Measurements from ENCODE around the gene ABHD16A. TPM values are rescaled to one million over a fixed set of nuclear protein-coding genes. Genes with fewer than 3 reads are reported as not detected.

The ABHD16A gene
- total RNA-seq, 2 donors from 2014 or later: 48.9 TPM

DNA sequence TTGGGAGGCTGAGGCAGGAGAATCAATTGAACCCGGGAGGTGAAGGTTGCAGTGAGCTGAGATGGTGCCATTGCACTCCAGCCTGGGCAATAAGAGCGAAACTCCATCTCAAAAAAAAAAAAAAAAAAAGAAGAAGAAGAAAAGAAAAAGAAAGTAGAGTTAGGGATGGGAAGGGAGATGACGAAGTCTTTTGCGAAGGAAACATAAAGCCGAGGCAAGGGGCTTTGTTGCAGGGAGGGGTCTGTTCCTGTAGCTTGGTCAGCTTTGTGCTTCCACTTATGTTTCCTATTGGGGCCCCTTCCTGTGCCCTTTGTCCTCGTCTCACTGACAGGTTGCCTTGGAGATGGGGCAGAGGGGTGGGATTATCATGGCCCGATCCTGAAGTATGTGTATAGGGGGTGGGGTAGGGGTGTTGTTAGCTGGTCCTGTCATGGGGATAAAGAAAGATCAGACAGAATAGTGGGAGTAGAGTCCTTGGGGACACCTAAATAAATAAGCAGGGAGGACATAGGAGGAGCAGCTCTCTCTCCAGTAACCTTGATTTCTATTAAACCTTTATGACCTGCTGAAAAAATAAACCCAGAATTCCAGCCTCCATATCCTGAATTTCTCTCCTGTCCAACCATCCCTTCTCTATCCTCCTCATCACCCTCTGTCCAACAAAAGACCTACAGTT is 34.3 kb upstream of the ABHD16A start:
- ATAC-seq (replicated peaks in 1 of 2) (no peak), DNase-seq (no peak)
- H3K4me3 Mint-ChIP-seq: peak overlapping the region; percentile 89 to 98
- H3K27ac Mint-ChIP-seq: peak overlapping the region; percentile 83
- peaks cover 69% of the 10 kb centered on the region for H3K4me1 Mint-ChIP-seq (ENCODE audit: low read depth)
- peaks cover 18 to 37% of the 10 kb centered on the region in 2 donors for H3K36me3 Mint-ChIP-seq (ENCODE audit: insufficient read depth in 2 of 2)
- H3K9me3 Mint-ChIP-seq: no peaks in the 10 kb centered on the region
- no peaks in the 10 kb centered on the region for H3K27me3 Mint-ChIP-seq (ENCODE audit: low read depth)

DNA sequence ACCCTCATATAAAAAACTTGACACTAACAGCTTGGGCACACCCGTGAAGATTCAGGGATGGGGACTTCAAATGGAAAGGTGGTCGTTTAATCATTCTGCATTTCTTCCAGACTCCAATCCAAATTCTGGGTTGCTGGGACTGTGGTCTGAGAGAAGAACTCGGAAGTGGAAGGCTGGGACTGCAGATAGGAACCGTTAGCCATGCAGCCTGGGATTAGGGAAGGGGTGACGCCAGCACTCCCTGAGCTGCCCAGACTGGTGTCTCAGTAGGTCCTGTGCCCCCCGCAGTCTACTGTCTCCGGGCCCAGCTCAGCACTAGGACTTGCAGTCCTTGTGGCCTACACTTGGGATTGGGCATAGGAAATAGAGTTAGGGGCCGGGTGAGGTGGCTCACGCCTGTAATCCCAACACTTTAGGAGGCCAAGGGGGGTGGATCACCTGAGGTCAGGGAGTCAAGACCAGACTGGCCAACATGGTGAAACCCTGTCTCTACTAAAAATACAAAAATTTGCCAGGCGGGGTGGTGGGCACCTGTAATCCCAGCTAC is 33.7 kb upstream of the ABHD16A start:
- no peak for DNase-seq
- H3K36me3 Mint-ChIP-seq (ENCODE audit: insufficient read depth in 2 of 2): peaks cover 18 to 35% of the 10 kb centered on the region in 2 donors

DNA sequence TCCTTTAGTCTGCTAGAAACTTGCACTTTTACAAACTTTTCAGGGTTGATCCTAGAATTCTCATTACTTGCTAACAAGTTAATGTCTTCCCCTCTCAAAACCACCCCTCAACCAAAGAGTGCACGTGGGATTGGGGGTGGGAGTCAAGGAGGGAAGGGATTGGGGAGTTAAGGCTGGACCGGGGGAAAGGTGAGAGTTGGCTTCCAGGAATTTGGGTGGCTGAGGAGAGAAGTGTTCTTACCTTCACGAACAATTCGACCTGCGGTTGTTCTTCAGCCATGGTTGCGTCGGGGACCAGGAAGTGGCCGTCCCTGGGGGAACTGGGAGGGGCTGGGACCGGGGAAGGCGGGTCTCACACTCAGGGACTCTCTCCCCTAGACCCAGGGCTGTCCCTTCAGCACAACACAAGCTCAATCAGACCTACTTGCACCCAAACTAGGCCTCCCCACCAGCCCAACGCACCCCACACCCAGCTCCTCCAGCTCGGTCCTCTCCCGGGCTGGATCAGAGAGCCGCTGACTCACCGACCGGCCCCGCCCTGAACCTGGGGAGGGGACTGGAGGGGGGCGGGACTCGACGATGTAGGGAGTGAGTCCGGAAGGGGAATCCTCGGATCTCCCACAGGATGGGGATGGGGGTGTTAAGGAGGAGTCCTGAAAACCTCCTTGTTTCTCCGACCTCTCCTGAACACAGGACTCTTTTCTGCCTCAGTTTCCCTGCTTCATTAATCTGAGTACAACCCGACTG is 33.1 kb upstream of the ABHD16A start, which contains the start of gene CLIC1:
CLIC1 (minus strand) TSS at position 510 of the 747 bp plus-strand sequence; CDS start at position 280, 230 bp downstream.
- H3K4me3 Mint-ChIP-seq: peak within 1 kb of the TSS; percentile 89 to 98
- H3K27me3 Mint-ChIP-seq (ENCODE audit: low read depth): no peaks in the 10 kb centered on the region
- peaks cover 63% of the 10 kb centered on the region for H3K4me1 Mint-ChIP-seq (ENCODE audit: low read depth)
- peak; percentile 86 to 87 for DNase-seq
- H3K36me3 Mint-ChIP-seq (ENCODE audit: insufficient read depth in 2 of 2): peaks cover 20 to 34% of the 10 kb centered on the region in 2 donors
- H3K9me3 Mint-ChIP-seq: no peaks in the 10 kb centered on the region
- peak within 1 kb of the TSS; percentile 83 for H3K27ac Mint-ChIP-seq
- ATAC-seq (replicated peaks in 1 of 2): peak; percentile 46 to 53

More for the DNA sequence above, 33.7 kb upstream of the ABHD16A start:
- H3K4me1 Mint-ChIP-seq (ENCODE audit: low read depth): peaks cover 69% of the 10 kb centered on the region
- H3K27me3 Mint-ChIP-seq (ENCODE audit: low read depth): no peaks in the 10 kb centered on the region
- H3K27ac Mint-ChIP-seq: peak overlapping the region; percentile 83
- no peaks in the 10 kb centered on the region for H3K9me3 Mint-ChIP-seq
- H3K4me3 Mint-ChIP-seq: peak overlapping the region; percentile 89 to 98
- ATAC-seq (replicated peaks in 1 of 2): no peak

DNA sequence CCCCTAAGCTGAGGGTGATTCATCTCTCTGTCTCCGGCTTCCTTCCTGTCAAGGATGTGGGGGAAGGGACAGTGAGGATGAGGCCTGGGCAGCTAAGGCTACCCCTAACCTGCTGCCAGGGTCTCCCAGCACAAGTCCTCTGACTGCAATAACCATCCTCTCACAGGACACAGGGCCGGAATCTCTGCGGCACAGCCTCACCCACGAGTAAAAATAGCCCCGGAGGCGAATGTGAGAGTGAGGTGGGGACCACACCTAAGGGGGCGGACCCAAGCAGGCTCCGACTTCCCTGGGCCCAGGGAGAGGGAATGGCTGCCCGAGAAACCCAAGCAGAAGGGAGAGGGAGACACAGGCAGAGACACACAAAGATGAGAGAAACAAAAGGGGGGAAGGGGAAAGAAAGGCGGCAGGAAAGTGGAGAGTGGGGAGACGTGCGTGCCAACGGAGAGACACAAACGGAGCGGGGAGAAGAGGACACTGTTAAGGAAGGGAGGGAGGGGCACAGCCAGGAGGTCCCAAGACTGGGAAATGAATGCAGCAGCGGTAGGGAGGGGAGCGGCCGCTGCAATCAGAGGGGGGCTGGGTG is 31.8 kb upstream of the ABHD16A start:
- peak overlapping the region; percentile 89 to 98 for H3K4me3 Mint-ChIP-seq
- no peaks in the 10 kb centered on the region for H3K9me3 Mint-ChIP-seq
- peaks cover 18 to 34% of the 10 kb centered on the region in 2 donors for H3K36me3 Mint-ChIP-seq (ENCODE audit: insufficient read depth in 2 of 2)
- H3K27me3 Mint-ChIP-seq (ENCODE audit: low read depth): no peaks in the 10 kb centered on the region
- H3K4me1 Mint-ChIP-seq (ENCODE audit: low read depth): peaks cover 61% of the 10 kb centered on the region
- ATAC-seq (replicated peaks in 1 of 2) (peak in 1 of 2 donors; percentile 4), DNase-seq (peak; percentile 72 to 74)
- peak overlapping the region; percentile 83 for H3K27ac Mint-ChIP-seq

DNA sequence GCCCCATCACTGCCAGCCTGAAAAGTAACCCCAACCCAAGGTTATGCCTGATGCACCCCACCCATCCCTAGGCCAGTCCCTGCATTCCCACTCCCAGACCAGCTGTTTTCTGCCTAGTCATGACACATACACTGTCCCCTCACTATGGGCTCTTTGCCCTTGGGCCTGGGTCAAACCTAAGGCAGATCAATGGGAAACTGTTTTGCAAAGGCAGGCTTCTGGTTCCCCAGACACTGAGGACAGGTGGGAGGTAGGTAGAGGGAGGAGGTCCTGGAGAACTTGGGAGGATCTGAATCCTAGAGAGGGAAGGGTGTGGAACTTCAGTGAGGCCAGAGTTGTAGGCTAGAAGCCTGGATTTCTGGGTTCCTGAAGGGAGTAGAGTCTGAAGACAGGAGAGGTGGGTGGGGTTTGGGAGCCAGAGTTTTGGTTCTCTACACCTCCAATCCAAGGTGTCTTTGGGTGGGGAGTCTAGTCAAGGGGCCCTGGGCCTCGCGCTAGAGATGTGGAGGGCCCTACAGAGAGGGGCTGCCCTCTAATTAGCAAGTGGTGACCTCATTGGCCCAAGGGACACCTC is 31.2 kb upstream of the ABHD16A start:
- peaks cover 58% of the 10 kb centered on the region for H3K4me1 Mint-ChIP-seq (ENCODE audit: low read depth)
- no peak for DNase-seq
- peak; percentile 50 to 63 for ATAC-seq (replicated peaks in 1 of 2)
- H3K4me3 Mint-ChIP-seq: peak overlapping the region; percentile 89 to 98
- peak overlapping the region; percentile 85 for H3K27ac Mint-ChIP-seq
- peaks cover 18 to 32% of the 10 kb centered on the region in 2 donors for H3K36me3 Mint-ChIP-seq (ENCODE audit: insufficient read depth in 2 of 2)
- H3K27me3 Mint-ChIP-seq (ENCODE audit: low read depth): no peaks in the 10 kb centered on the region
- no peaks in the 10 kb centered on the region for H3K9me3 Mint-ChIP-seq

DNA sequence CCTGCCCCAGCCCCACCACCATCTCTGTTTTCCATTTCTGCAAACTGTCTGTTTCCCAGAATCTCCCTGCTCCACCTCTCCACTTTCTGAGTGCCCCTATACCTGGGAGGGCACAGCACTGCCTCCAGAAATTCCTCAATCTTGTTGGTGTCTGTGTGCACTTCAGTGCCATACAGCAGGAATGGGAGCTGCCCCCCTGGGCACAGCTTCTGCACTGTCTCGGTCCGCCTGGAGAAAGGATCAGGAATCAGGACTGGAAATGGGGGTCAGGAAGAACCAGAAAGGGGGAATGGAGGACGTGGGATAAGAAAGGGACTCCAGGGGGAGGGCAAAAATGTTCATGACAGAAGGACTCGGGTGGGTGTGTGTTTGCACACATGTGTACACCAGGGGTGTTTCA is 30.6 kb upstream of the ABHD16A start:
- peaks cover 18 to 32% of the 10 kb centered on the region in 2 donors for H3K36me3 Mint-ChIP-seq (ENCODE audit: insufficient read depth in 2 of 2)
- no peak for ATAC-seq (replicated peaks in 1 of 2)

GRCh38 chr6:31732029-31732428 is 28.9 kb upstream of the ABHD16A start:
- Mint-ChIP-seq H3K4me3 (no peak overlapping the region), H3K27me3 (ENCODE audit: low read depth) (no peaks in the 10 kb centered on the region), H3K4me1 (ENCODE audit: low read depth) (peaks cover 54% of the 10 kb centered on the region), H3K36me3 (ENCODE audit: insufficient read depth in 2 of 2) (peaks cover 18 to 32% of the 10 kb centered on the region in 2 donors), H3K27ac (peak overlapping the region; percentile 40), H3K9me3 (no peaks in the 10 kb centered on the region)
- ATAC-seq (replicated peaks in 1 of 2): no peak
- DNase-seq: no peak

More for the DNA sequence above, 30.6 kb upstream of the ABHD16A start:
- DNase-seq: no peak
- Mint-ChIP-seq H3K4me3 (peak overlapping the region; percentile 45 to 89), H3K27ac (no peak overlapping the region), H3K27me3 (ENCODE audit: low read depth) (no peaks in the 10 kb centered on the region), H3K9me3 (no peaks in the 10 kb centered on the region), H3K4me1 (ENCODE audit: low read depth) (peaks cover 58% of the 10 kb centered on the region)

- Mint-ChIP-seq H3K4me3 (peak overlapping the region; percentile 83 to 94), H3K4me1 (ENCODE audit: low read depth) (peaks cover 62% of the 10 kb centered on the region), H3K27ac (no peak overlapping the region), H3K9me3 (no peaks in the 10 kb centered on the region), H3K36me3 (ENCODE audit: insufficient read depth in 2 of 2) (peaks cover 15 to 24% of the 10 kb centered on the region in 2 donors), H3K27me3 (ENCODE audit: low read depth) (no peaks in the 10 kb centered on the region)
- DNase-seq (no peak), ATAC-seq (replicated peaks in 1 of 2) (no peak)
Observed at GRCh38 chr6:31730631-31731086, 27.5 kb upstream of the ABHD16A start.

DNA sequence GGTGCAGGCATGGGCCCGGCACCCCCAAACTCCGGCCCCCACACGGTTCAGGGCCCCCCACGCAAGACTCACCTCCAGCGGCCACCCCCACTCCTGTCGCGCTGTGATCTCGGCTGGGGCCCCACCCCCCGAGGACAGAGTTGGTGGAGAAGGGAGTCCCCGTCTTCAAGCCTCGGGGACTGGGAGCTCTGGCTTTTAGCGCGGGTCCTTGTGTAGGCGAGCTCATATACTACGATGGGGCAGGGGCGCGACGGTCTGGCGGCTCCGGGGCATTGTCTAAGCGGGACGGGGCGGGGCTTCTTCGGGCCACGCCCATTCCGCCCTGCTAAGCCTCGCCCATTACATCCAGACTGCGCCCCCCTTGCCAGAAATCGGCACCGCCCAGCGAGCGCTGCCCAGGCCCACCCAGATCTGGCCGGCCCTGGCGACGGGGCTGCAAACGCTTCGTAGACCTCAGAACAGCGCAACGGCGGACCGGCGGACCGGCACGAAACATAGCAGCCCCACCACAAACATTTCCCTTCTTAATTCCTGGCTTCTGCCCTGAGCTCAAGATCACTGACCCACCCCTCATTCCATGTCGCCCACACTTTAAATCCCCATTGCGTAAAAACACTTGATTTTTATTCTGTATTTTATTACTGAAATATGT is 27.0 kb upstream of the ABHD16A start:
- peak; percentile 75 to 77 for DNase-seq
- Mint-ChIP-seq H3K36me3 (ENCODE audit: insufficient read depth in 2 of 2) (peaks cover 10 to 19% of the 10 kb centered on the region in 2 donors), H3K27ac (peak overlapping the region; percentile 58), H3K4me1 (ENCODE audit: low read depth) (peaks cover 65% of the 10 kb centered on the region), H3K9me3 (no peaks in the 10 kb centered on the region), H3K27me3 (ENCODE audit: low read depth) (no peaks in the 10 kb centered on the region), H3K4me3 (peak overlapping the region; percentile 83 to 94)
- peak; percentile 58 to 67 for ATAC-seq (replicated peaks in 1 of 2)

DNA sequence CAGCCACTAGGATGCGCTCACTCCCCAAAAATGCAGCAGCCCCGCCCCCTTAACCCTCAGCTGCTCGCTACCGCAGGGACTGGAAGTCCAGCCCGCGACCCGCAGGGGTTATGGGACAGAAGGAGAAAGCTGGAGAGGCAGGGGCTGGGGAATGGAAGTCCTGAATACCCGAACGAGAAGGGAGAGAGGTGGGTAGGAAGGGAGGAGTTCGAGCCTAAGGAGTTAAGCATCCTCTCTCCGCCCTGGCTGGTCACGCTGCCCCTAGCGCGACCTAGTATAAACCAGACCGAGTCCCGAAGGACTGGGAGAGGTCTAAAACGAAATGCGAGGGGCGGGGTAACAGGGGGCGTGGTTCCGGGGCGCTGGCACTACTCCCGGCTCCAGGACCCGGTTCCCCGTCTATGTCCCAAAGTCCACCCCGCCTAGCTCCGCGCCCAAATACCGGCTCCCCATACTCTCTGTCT is 26.4 kb upstream of the ABHD16A start:
- DNase-seq (peak; percentile 81 to 83), ATAC-seq (replicated peaks in 1 of 2) (peak; percentile 70 to 71)
- H3K36me3 Mint-ChIP-seq (ENCODE audit: insufficient read depth in 2 of 2): peaks cover 7 to 16% of the 10 kb centered on the region in 2 donors
- no peaks in the 10 kb centered on the region for H3K27me3 Mint-ChIP-seq (ENCODE audit: low read depth)
- H3K4me3 Mint-ChIP-seq: peak overlapping the region; percentile 83 to 94
- H3K27ac Mint-ChIP-seq: no peak overlapping the region
- no peaks in the 10 kb centered on the region for H3K9me3 Mint-ChIP-seq
- peaks cover 64% of the 10 kb centered on the region for H3K4me1 Mint-ChIP-seq (ENCODE audit: low read depth)

DNA sequence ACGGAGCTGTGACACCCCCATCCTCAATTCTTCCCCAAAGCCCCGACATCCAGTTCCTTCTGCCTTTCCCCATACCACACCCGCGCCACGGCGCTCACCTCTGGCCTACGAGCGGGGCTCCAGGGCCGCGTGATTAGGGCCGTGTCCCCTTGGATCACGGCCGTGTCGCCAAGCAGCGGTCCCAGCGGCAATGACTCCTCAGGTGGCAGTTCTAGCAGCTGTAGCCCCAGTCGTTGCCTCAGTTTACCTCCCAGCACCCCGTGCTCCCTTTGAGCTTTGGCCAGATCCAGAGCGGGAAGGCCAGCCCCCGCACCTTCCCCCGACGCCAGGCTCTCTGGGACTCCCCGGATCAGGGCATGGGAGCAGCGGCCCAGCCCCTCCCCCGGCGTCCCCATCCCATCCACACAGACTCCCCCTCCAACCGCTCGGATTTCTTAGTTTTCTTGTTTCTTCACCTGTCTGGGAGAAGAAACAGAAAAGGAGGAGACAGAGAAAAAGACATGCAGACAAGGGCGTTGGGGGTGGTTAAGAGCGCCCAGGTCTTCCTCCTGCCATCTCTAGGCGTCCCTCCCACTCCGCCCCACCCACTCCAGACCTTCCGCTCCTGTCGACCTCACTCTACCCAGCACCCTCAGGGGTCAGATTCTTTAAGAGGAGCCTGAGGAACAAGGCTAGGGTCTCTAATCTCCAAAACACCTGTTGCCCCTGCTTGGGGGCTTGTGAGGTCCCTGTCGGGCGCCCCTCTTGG is 25.8 kb upstream of the ABHD16A start, which contains the start of gene DDAH2:
DDAH2 (minus strand) TSS at position 533 of the 748 bp plus-strand sequence; CDS start at position 395, 138 bp downstream.
- DNase-seq (no peak), ATAC-seq (replicated peaks in 1 of 2) (peak; percentile 14 to 16)
- Mint-ChIP-seq H3K36me3 (ENCODE audit: insufficient read depth in 2 of 2) (peaks cover 7 to 16% of the 10 kb centered on the region in 2 donors), H3K4me1 (ENCODE audit: low read depth) (peaks cover 58% of the 10 kb centered on the region), H3K4me3 (peak within 1 kb of the TSS; percentile 83 to 94), H3K9me3 (no peaks in the 10 kb centered on the region), H3K27ac (no peak within 1 kb of the TSS), H3K27me3 (ENCODE audit: low read depth) (no peaks in the 10 kb centered on the region)
